NCI-H82 treated with DMSO at 0.1 percent for 48 hours (cell line): ENCODE data around the gene ATP13A3.

Experiments
- DNase-seq: peaks from one replicate; lab custom pipeline; 2025; ENCODE audit not compliant: unreplicated experiment; lab: John Stamatoyannopoulos, UW

Gene ATP13A3

DNA sequence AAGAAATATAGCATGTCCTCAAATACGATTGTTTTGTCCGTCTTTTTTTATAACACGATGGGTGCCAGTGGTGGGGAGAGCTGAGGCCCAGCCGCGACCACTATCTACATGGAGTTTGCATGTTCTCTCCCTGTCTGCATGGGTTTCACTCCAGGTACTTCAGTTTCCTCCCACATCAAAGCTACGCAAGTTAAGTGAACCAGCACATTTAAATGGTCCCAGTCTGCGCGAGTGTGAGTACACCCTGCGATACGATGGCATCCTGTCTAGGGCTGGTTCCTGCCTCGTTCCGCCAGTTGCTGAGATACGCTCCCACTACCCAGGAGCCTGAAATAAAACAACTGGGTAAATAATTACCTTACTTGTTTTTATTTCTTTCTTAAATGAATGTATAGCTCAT, 40.6 kb downstream of the ATP13A3 start:
- no peak for DNase-seq

- DNase-seq, result no peak
Observed at GRCh38 chr3:194443901-194444300, 42.9 kb downstream of the ATP13A3 start.

DNA sequence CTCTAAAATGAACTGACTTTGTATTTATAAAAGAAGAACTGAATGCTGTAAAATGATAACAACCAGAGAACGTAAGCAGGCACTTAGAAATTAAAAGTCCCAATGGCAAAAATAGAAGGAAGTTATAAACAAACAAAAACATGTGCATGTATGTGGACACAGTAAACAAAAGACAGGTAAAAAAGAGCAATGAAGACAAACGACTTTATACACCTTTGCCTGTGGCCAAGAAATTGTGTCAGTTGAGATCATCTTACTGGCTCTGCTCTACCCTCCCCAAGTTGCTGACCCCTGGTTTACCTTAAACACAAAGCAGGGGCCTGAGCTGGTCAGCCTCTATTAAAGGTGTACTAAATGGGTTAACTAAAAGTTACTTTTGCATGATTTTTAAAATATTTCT, 46.0 kb downstream of the ATP13A3 start:
- DNase-seq, result no peak

- DNase-seq, result no peak
Observed at GRCh38 chr3:194439881-194440550, 46.8 kb downstream of the ATP13A3 start.

- DNase-seq, result no peak
Observed at GRCh38 chr3:194434503-194434902, 52.3 kb downstream of the ATP13A3 start.

DNA sequence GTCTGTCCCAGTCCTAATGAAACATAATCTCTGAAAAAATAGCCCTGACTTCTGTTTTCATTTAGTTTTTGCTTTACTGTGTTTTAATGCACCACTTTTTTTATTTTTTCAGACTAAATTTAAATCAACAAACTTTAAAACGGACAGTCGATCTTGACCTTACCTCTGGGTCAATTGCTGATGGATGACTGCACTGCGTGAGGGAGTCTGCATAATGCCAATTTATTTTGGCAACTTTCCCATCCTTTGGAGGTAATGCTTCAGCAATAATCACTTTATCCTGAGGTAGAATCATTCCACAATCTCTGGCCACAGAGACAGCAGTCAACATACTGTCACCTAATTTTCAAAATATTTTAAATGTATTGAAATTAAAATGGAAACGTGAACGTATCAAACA, 55.2 kb downstream of the ATP13A3 start:
- DNase-seq, result no peak

GRCh38 chr3:194425399-194425798, 61.4 kb downstream of the ATP13A3 start:
- no peak for DNase-seq

GRCh38 chr3:194424953-194425352, 61.8 kb downstream of the ATP13A3 start:
- DNase-seq, result no peak

- no peak for DNase-seq
Observed at GRCh38 chr3:194424373-194424772, 62.4 kb downstream of the ATP13A3 start.

DNA sequence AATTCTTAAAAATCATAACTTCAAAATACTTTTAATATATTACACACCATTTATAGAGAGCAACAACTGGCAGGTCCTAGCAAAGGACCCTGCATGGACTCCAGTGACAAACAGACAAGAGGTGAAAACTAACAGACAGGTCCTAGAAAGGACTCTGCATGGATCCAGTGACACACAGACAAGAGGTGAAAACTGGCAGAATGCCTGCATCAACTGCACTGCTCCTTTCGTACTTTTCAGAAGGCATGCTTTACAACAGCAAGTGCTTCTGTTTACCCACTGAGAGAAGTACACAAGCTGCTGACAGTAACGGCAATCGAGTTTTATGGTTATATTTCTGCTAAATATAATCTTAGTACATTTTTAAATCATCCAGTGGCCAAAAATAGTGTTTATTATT, 63.5 kb downstream of the ATP13A3 start:
- no peak for DNase-seq

DNA sequence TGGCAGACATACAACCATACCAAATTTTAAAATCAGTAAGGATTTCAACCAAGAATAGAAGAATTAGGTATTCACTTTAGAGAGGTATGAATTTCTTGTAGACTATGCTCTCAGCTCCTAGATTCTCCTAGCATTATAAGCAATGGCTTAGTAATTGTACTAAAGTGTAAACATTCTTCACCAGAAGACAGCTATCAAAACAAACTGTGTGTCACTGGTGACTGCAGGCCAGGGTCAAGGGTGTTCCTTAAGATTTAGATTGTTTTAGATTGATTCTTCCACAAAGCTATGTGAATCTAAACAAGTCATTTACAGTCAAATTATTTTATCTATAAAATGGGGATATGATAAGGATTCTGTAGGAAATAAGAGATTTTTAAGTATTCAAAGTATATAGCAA, 64.6 kb downstream of the ATP13A3 start:
- DNase-seq, result no peak

DNA sequence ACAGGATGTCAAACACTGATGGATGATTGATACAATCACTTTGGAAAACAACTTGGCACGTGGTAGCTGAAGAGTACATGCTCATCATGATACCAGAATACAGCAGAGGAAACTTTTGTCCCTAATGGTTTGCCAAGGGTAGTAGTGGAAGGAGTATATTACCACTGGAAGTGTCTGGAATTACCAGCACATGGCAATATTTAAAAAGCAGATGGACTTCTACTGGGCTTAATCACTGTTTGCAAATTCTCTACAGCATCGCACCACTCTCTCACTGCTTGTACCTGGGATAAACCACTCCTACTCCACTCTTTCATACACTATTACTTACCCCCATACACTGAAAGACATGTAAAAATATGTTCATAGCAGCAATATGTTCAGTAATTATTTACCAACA, 68.1 kb downstream of the ATP13A3 start:
- DNase-seq, result no peak

GRCh38 chr3:194407423-194407822, 79.4 kb downstream of the ATP13A3 start:
- DNase-seq, result no peak

GRCh38 chr3:194405766-194406165, 81.0 kb downstream of the ATP13A3 start:
- DNase-seq, result no peak

DNA sequence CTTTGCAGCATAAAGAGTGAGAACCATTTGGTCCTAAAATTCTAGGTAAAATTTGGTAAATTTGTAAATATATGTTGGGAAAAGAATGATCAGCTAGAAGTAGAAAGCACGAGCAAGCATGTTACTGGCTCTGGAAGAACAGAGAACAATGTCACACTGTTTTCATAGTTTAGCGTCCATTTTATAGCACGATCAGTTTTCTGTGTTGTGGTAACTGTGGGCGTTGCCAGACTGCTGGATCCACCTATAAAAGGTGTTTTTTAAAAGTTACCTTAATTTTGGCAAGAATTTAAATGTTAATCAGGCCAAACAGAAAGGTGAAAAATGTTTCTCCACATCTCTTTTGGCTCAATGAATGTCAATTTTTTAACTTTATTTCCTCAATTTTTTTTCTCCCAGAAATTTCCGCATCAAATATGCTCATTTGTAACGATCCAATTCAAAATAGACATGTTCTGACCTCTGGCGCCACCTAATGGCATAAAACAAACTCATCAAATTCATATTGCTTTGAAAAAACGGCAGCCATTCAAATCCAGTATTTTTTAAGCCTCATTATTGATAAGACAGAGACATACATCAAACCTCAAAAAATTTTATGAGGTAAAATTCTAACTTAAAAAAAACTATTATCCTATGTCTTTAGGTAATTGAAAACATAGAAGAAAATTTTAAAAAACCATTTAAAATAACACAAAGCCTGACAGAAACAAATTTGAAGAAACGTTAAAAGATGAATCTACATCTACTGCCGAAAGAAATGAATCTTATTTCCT, 82.2 kb downstream of the ATP13A3 start:
- no peak for DNase-seq

DNA sequence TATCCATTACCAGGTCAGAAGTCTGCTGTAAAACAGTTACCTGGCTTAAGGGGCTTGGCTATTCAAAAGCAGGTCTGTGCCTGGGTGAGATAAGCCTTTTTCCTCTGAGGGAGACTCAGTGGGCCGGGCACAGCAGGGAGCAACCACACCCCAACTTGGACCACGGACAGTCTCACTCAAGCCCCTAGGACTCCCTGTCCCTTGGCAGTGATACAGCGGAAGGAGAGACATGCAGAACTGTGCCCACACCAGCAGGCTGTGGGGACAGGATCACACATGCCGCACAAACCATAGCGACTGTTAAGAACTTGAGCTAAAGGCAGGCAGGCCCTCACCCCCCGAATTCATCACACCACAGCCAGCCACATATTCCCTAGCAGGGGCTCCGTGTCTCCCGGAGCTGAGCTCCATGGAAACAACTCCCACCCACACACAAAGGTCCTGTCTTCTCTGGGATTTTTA, 84.9 kb downstream of the ATP13A3 start:
- DNase-seq, result no peak

DNA sequence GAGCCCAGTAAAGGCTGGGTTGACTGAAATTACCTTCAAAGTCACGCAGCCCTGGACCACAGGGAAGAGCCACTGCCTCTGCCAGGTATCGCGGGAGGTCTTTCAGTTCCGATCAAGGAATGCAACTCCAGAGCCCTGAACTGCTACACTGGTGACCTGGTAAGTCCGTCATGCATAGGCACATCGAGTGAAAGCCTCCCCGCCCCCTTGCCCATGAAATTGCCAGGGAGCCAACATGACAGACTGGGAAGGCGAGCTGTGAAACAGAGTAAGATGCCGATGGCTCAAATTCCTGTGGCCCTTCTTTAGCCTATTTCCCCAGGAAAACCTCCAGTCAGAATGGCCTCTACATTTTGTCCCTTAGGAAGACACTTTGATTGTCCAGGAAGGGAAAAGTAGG, 85.5 kb downstream of the ATP13A3 start:
- no peak for DNase-seq

DNA sequence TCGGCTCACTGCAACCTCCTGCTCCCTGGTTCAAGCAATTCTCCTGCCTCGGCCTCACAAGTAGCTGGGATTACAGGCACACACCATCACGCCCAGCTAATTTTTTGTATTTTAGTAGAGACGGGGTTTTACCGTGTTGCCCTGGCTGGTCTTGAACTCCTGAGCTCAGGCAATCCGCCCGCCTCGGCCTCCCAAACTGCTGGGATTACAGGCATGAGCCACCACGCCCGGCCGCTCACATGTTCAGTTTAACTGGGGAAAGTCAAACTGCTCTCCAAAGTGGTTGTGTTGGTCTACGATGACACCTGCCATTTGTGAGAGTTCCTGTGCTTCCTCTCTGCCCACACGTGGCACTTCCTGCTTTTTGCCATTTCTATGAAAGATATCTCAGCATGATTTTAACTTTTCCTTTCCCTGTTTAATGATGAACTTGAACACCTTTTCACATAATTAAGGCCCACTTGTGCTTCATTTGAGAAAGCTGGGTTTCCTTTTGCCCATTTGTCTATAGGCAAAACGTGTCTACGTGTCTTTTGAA, 86.9 kb downstream of the ATP13A3 start:
- DNase-seq, result no peak

- DNase-seq, result no peak
Observed at GRCh38 chr3:194399166-194399565, 87.6 kb downstream of the ATP13A3 start, which contains the start of gene GP5. Gene GP5, minus strand, starts transcription at chr3:194399266. Its CDS starts 984 bp downstream, at chr3:194398282.

DNA sequence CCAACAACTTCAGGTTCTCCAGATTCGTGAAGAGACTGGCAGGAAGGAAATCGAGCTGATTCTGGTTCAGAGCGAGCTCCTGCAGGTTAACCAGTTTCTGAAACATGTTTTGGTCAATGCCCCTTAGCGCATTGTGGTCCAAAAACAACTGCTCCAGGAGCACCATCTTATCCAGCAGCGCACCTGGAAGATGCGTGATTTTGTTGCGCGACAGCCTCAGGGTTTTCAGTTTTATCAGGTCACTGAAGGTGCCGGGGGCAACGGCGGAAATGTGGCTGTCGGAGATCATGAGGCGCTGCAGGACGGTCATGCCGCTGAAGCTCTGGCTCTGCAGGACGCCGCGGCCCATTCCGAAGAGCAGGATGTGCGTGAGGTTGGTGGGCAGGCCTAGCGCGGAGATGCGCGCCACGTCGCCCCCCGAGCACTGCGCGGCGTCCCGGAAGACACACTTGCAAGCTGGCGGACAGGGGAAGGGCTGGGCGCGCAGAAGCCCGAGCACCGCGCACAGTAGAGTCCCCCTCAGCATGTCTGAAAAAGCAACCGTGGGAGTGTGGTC, 89.0 kb downstream of the ATP13A3 start:
- DNase-seq, result no peak

- no peak for DNase-seq
Observed at GRCh38 chr3:194396859-194397756, 89.7 kb downstream of the ATP13A3 start.
